Caco-2 (cell line): ENCODE measurements around the gene PPM1L. TPM values are rescaled to one million over a fixed set of nuclear protein-coding genes. Genes with fewer than 3 reads are reported as not detected.

Source experiments
- BruUV-seq: library from RNA; stranded (reverse); fragments of 400-500 nt; replicated peaks from 2 replicates; lab custom pipeline; 2021; lab: Mats Ljungman, UMichigan
- CTCF ChIA-PET: fragments of 300-600 bp; sonication (Branson Sonifier 250); formaldehyde crosslinking; loops from one replicate; lab custom pipeline; 2022; ENCODE audit warnings: antibody characterized with exemption; lab: Charles Lee
- POLR2A ChIA-PET: fragments of 300-600 bp; sonication (Branson Sonifier 250); formaldehyde crosslinking; loops from one replicate; lab custom pipeline; 2022; ENCODE audit warnings: antibody characterized with exemption; lab: Charles Lee
- DNase-seq, 2 experiments: peaks; one replicate each; pipeline versions ENCODE4 v3.0.0 to v3.0.0-alpha.2; 2020 to 2022
- H3K27me3 ChIP-seq: replicated peaks from 2 replicates; pipeline ENCODE4 v1.6.0; 2011; ENCODE audit warnings: low read length; ENCODE audit not compliant: control insufficient read depth, insufficient read depth
- H3K36me3 ChIP-seq: 2 replicates; pipeline ENCODE4 v1.5.1; 2011; ENCODE audit warnings: low read length; ENCODE audit not compliant: control insufficient read depth, insufficient read depth
- H3K4me1 ChIP-seq: fragments of 250-450 bp; sonication (Bioruptor Pico); 2 replicates; pipeline ENCODE4 v1.5.1; 2020; ENCODE audit warnings: mild to moderate bottlenecking
- H3K4me3 ChIP-seq: 2 replicates; pipeline ENCODE4 v1.5.1; 2011; ENCODE audit warnings: low read depth, mild to moderate bottlenecking, control low read depth, low read length
- H3K9me3 ChIP-seq: fragments of 250-450 bp; sonication (Bioruptor Pico); 2 replicates; pipeline ENCODE4 v1.5.1; 2020; ENCODE audit warnings: mild to moderate bottlenecking, moderate library complexity
- H3K27ac Mint-ChIP-seq: one replicate; pipeline ENCODE4 v1.8.0; 2022; ENCODE audit warnings: mixed read lengths; ENCODE audit not compliant: unreplicated experiment
- H3K27me3 Mint-ChIP-seq: one replicate; pipeline ENCODE4 v1.8.0; 2022; ENCODE audit warnings: mixed read lengths; ENCODE audit not compliant: insufficient read depth, unreplicated experiment
- H3K36me3 Mint-ChIP-seq: one replicate; pipeline ENCODE4 v1.8.0; 2022; ENCODE audit warnings: mild to moderate bottlenecking, mixed read lengths; ENCODE audit not compliant: insufficient read depth, unreplicated experiment
- H3K4me1 Mint-ChIP-seq: one replicate; pipeline ENCODE4 v1.8.0; 2022; ENCODE audit warnings: low read depth, mixed read lengths; ENCODE audit not compliant: unreplicated experiment
- H3K4me3 Mint-ChIP-seq: one replicate; pipeline ENCODE4 v1.8.0; 2022; ENCODE audit warnings: mild to moderate bottlenecking, moderate library complexity, mixed read lengths; ENCODE audit not compliant: unreplicated experiment
- H3K9me3 Mint-ChIP-seq: one replicate; pipeline ENCODE4 v1.8.0; 2022; ENCODE audit warnings: mixed read lengths; ENCODE audit not compliant: unreplicated experiment
- CTCF ChIP-seq, 2 experiments: fragments of 200-600 bp in 1 of 2; IDR thresholded peaks; 1 replicate in 1 of 2; 2 replicates in 1 of 2; pipeline versions ENCODE4 v1.5.1 to v1.8.0; 2011 to 2022; ENCODE audit warnings: antibody characterized with exemption in 1 of 2, control low read depth in 1 of 2, inconsistent platforms in 1 of 2, low read depth in 1 of 2, low read length in 1 of 2, mild to moderate bottlenecking in 1 of 2, moderate library complexity in 1 of 2; ENCODE audit not compliant: insufficient read depth in 1 of 2, severe bottlenecking in 1 of 2, unreplicated experiment in 1 of 2
- intact Hi-C: fragments of 100-400 bp; cut with micrococcal nuclease; formaldehyde crosslinking; loops from one replicate; pipeline ENCODE4 v1.10.0; 2022; ENCODE audit not compliant: unreplicated experiment
- total RNA-seq: library from RNA; stranded (reverse); gene quantifications from 2 replicates; pipeline ENCODE4 v1.2.3, GENCODE V29; 2022

The PPM1L gene
- total RNA-seq, 1 experiment from 2014 or later = 2.0 TPM

- ChIA-PET POLR2A (no interaction called here), CTCF (no interaction called here)
- H3K36me3 Mint-ChIP-seq = no peaks in the 10 kb centered on the region
- peaks cover 3% of the 10 kb centered on the region for H3K27me3 Mint-ChIP-seq
- TF ChIP-seq CTCF (IDR thresholded peaks at IDR 0.05; ENCODE audit: insufficient read depth in 1 of 2, low read depth in 1 of 2, low read length in 1 of 2, severe bottlenecking in 1 of 2, unreplicated experiment in 1 of 2) = no peak
- no peaks in the 10 kb centered on the region for H3K4me1 Mint-ChIP-seq
- H3K27me3 ChIP-seq = no peaks in the 10 kb centered on the region
- no peak for DNase-seq
- H3K4me1 ChIP-seq = no peaks in the 10 kb centered on the region
- H3K4me3 ChIP-seq = no peak overlapping the region
- no TSS peak for BruUV-seq
- H3K27ac Mint-ChIP-seq = no peak overlapping the region
- no peaks in the 10 kb centered on the region for H3K9me3 Mint-ChIP-seq
- intact Hi-C loops = no loop called here
- no peaks in the 10 kb centered on the region for H3K9me3 ChIP-seq
- H3K4me3 Mint-ChIP-seq = no peak overlapping the region
- no peaks in the 10 kb centered on the region for H3K36me3 ChIP-seq
Measured at GRCh38 chr3:160857476-160858119, 101.6 kb downstream of the PPM1L start.

GRCh38 chr3:160860346-160860745 lies 104.3 kb downstream of the PPM1L start:
- no peak for DNase-seq
- no peaks in the 10 kb centered on the region for H3K4me1 Mint-ChIP-seq
- intact Hi-C loops = no loop called here
- H3K27me3 Mint-ChIP-seq = peaks cover 7% of the 10 kb centered on the region
- Histone ChIP-seq H3K36me3 (no peaks in the 10 kb centered on the region), H3K4me3 (no peak overlapping the region), H3K4me1 (no peaks in the 10 kb centered on the region), H3K9me3 (no peaks in the 10 kb centered on the region), H3K27me3 (no peaks in the 10 kb centered on the region)
- H3K4me3 Mint-ChIP-seq = no peak overlapping the region
- ChIA-PET CTCF (no interaction called here), POLR2A (no interaction called here)
- no TSS peak for BruUV-seq
- H3K27ac Mint-ChIP-seq = no peak overlapping the region
- no peaks in the 10 kb centered on the region for H3K9me3 Mint-ChIP-seq
- no peak for TF ChIP-seq CTCF (IDR thresholded peaks at IDR 0.05; ENCODE audit: insufficient read depth in 1 of 2, low read depth in 1 of 2, low read length in 1 of 2, severe bottlenecking in 1 of 2, unreplicated experiment in 1 of 2)
- no peaks in the 10 kb centered on the region for H3K36me3 Mint-ChIP-seq

- no peaks in the 10 kb centered on the region for H3K27me3 ChIP-seq
- peak in 1 of 2 experiments; percentile 38 for DNase-seq
- ChIA-PET POLR2A (no interaction called here), CTCF (no interaction called here)
- H3K36me3 ChIP-seq = no peaks in the 10 kb centered on the region
- peaks cover 3% of the 10 kb centered on the region for H3K27me3 Mint-ChIP-seq
- no peaks in the 10 kb centered on the region for H3K36me3 Mint-ChIP-seq
- H3K4me3 Mint-ChIP-seq = peak overlapping the region; percentile 23
- H3K27ac Mint-ChIP-seq = no peak overlapping the region
- H3K9me3 Mint-ChIP-seq = no peaks in the 10 kb centered on the region
- H3K4me3 ChIP-seq = no peak overlapping the region
- no peaks in the 10 kb centered on the region for H3K4me1 ChIP-seq
- H3K4me1 Mint-ChIP-seq = no peaks in the 10 kb centered on the region
- H3K9me3 ChIP-seq = no peaks in the 10 kb centered on the region
- TF ChIP-seq CTCF (IDR thresholded peaks at IDR 0.05; ENCODE audit: insufficient read depth in 1 of 2, low read depth in 1 of 2, low read length in 1 of 2, severe bottlenecking in 1 of 2, unreplicated experiment in 1 of 2) = no peak
- intact Hi-C loops = no loop called here
- BruUV-seq = no TSS peak
Measured at GRCh38 chr3:160869825-160870224, 113.8 kb downstream of the PPM1L start.
